BJ (cell line): ENCODE data around the gene CHKB. TPM values are rescaled to one million over a fixed set of nuclear protein-coding genes. Genes with fewer than 3 reads are reported as not detected.
"Not testable (repeated sequence)": the region's sequence is repeated elsewhere in the genome, so short reads cannot be mapped to it uniquely, and the experiment has no call there.

Experiments used
- CTCF ChIA-PET: fragments of 350-600 bp; formaldehyde crosslinking; extraction: SDS; loops from one replicate; lab custom pipeline; 2021; ENCODE audit warnings: antibody characterized with exemption, inconsistent platforms; lab: Yijun Ruan, JAX
- POLR2A ChIA-PET: fragments of 300-600 bp; sonication (Branson Sonifier 250); formaldehyde crosslinking; extraction: SDS; loops from one replicate; lab custom pipeline; 2021; ENCODE audit warnings: antibody characterized with exemption; lab: Charles Lee
- DNase-seq: peaks from one replicate; pipeline ENCODE4 v3.0.0-alpha.2; 2011; ENCODE audit warnings: low read depth
- H3K27me3 ChIP-seq: 2 replicates; pipeline ENCODE4 v1.6.0; 2011; ENCODE audit warnings: low read length; ENCODE audit not compliant: control insufficient read depth, insufficient read depth
- H3K36me3 ChIP-seq: 2 replicates; pipeline ENCODE4 v1.5.1; 2011; ENCODE audit warnings: low read length; ENCODE audit not compliant: control insufficient read depth, insufficient read depth
- H3K4me3 ChIP-seq: 2 replicates; pipeline ENCODE4 v1.5.1; 2011; ENCODE audit warnings: low read depth, mild to moderate bottlenecking, control low read depth, low read length
- polyA plus RNA-seq: library from polyadenylated mRNA; depleted of rRNA; stranded (reverse); fragments of >200 nt; gene quantifications from 2 replicates; pipeline ENCODE4 v1.2.3, GENCODE V29; 2011
- TF ChIP-seq, protein P1 (sequence below): IDR thresholded peaks from 2 replicates; pipeline ENCODE4 v1.5.1; 2011; ENCODE audit warnings: low read depth, mild to moderate bottlenecking, control low read depth, inconsistent platforms, low read length, moderate library complexity; ENCODE audit not compliant: insufficient read depth

Gene CHKB
- polyA plus RNA-seq, 1 experiment = 51.2 TPM

DNA sequence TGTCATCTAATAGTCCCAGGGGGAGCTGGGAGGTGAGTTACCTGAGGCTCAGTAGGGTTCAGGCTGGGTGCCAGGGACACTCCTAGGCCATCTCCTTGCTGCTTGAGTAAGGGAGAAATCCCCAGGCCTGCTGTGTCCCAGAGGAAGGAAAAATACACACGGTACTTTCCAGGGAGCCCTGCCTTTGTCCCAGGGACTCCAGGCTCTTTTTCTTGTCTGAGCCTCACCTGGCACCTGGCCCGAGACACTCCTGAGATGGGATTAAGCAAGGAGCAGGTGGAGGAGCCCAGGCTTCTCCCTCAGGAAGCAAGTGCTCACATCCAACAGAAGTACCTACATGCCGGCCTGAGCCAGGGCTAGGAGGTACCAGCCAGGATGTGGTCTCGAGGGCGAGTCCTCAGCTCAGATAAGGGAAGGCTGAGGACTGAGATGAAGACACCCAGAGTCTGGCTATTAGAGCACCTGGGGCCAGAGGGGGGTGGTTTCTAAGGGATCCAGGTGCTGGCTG is 37.8 kb downstream of the CHKB start:
- TF ChIP-seq, protein P1, sequence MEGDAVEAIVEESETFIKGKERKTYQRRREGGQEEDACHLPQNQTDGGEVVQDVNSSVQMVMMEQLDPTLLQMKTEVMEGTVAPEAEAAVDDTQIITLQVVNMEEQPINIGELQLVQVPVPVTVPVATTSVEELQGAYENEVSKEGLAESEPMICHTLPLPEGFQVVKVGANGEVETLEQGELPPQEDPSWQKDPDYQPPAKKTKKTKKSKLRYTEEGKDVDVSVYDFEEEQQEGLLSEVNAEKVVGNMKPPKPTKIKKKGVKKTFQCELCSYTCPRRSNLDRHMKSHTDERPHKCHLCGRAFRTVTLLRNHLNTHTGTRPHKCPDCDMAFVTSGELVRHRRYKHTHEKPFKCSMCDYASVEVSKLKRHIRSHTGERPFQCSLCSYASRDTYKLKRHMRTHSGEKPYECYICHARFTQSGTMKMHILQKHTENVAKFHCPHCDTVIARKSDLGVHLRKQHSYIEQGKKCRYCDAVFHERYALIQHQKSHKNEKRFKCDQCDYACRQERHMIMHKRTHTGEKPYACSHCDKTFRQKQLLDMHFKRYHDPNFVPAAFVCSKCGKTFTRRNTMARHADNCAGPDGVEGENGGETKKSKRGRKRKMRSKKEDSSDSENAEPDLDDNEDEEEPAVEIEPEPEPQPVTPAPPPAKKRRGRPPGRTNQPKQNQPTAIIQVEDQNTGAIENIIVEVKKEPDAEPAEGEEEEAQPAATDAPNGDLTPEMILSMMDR = no peak
- Histone ChIP-seq H3K36me3 (no peaks in the 10 kb centered on the region), H3K27me3 (peaks cover 29% of the 10 kb centered on the region), H3K4me3 (no peak overlapping the region)
- DNase-seq = no peak
- POLR2A ChIA-PET = interaction anchor here (1.0 kb wide), 1 partner anchor 19 kb away, joined by 3 read pairs; the partner anchor contains the start of gene SCO2
- CTCF ChIA-PET = interaction anchor here (1.0 to 1.8 kb wide), 4 partner anchors 11 to 76 kb away, joined by 3 to 17 read pairs (median 6); partner anchors contain the start of gene SYCE3

- H3K4me3 ChIP-seq = peak overlapping the region; percentile 18
- no peaks in the 10 kb centered on the region for H3K36me3 ChIP-seq
- ChIA-PET CTCF (interaction anchor here (1.7 to 1.8 kb wide), 2 partner anchors 11 to 77 kb away, joined by 4 to 7 read pairs; no protein-coding TSS in a partner anchor), POLR2A (no interaction called here)
- peaks cover 26% of the 10 kb centered on the region for H3K27me3 ChIP-seq
- TF ChIP-seq, protein P1 = peak; percentile 68
- DNase-seq = no peak
These were observed 38.4 kb downstream of the CHKB start for GRCh38 chr22:50544078-50544745.

- Histone ChIP-seq H3K36me3 (no peaks in the 10 kb centered on the region), H3K27me3 (peaks cover 15% of the 10 kb centered on the region), H3K4me3 (no peak overlapping the region)
- CTCF ChIA-PET = interaction anchor here (0.9 to 3.2 kb wide), 4 partner anchors 15 to 23 kb away, joined by 3 to 15 read pairs (median 4); partner anchors contain the start of gene SYCE3
- no peak for DNase-seq
- TF ChIP-seq, protein P1 = no peak
- POLR2A ChIA-PET = no interaction called here
These were observed 40.2 kb downstream of the CHKB start for GRCh38 chr22:50542416-50542927.

DNA sequence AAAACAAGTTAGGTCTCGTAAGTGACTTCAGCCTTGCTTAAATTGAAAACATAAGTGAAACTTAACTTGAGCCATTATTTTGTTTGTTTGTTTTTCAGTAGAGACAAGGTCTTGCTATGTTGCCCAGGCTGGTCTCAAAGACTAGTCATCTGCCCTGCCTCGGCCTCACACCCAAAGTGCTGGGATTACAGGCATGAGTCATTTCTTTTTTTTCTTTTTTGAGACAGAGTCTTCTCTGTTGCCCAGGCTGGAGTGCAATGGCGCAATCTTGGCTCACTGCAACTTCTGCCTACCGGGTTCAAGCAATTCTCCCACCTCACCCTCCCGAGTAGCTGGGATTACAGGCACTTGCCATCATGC is 41.0 kb downstream of the CHKB start:
- DNase-seq = peak; percentile 87
- H3K36me3 ChIP-seq, POLR2A ChIA-PET, H3K4me3 ChIP-seq: not testable (repeated sequence)
- peaks cover 13% of the 10 kb centered on the region for H3K27me3 ChIP-seq
- CTCF ChIA-PET = interaction anchor here (0.9 to 3.2 kb wide), 4 partner anchors 16 to 24 kb away, joined by 3 to 15 read pairs (median 8); partner anchors contain the start of genes SCO2 and SYCE3

DNA sequence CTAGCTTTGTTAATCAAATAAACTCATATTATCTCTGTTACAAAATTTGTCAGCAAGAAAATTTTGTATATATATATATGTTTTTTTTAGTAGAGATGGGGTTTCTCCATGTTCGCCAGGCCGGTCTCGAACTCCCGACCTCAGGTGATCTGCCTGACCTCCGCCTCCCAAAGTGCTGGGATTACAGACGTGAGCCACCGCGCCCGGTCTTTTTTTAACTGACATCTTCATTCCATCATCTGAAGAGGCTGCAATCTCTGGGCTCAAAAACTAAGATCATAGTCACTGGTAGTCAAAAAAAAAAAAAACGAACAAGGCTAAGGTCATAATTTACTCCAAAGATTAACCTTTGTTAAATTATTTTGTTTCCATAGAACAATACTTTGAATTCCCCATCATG is 42.3 kb downstream of the CHKB start:
- ChIA-PET POLR2A (interaction anchor here (0.6 kb wide), 1 partner anchor 9 kb away, joined by 6 read pairs; no protein-coding TSS in a partner anchor), CTCF (interaction anchor here (0.6 to 3.2 kb wide), 9 partner anchors 8 to 80 kb away, joined by 3 to 15 read pairs (median 4); partner anchors contain the start of genes CPT1B, SCO2 and SYCE3)
- no peak overlapping the region for H3K4me3 ChIP-seq
- H3K27me3 ChIP-seq = peaks cover 4% of the 10 kb centered on the region
- DNase-seq = no peak
- H3K36me3 ChIP-seq = no peaks in the 10 kb centered on the region
- TF ChIP-seq, protein P1 = no peak
